ENCODE data around the gene PGAM1. TPM values are rescaled to one million over a fixed set of nuclear protein-coding genes. Genes with fewer than 3 reads are reported as not detected.

The PGAM1 gene
- total and polyA plus RNA-seq, 8 donors, result 29.2 to 180 (median 107) TPM

- 50 to 70% (median 64%) methylated on average over 7 to 8 of the region's 8 CpGs for WGBS, 5 donors
- peaks cover 0 to 10% (median 0%) of the 10 kb centered on the region in 4 donors for H3K4me1 ChIP-seq
- intact Hi-C loops (cut with DNase I; ENCODE audit: low total_unique reads), result no loop called here
- H3K9me3 ChIP-seq, result no peaks in the 10 kb centered on the region
- DNase-seq, result peak in 1 of 2 donors; percentile 70
- H3K27me3 ChIP-seq, result no peaks in the 10 kb centered on the region
- H3K27ac ChIP-seq, result no peak overlapping the region
- H3K4me3 ChIP-seq, result no peak overlapping the region
- TF ChIP-seq CTCF (IDR thresholded peaks at IDR 0.05) (no peak), POLR2AphosphoS5 (IDR thresholded peaks at IDR 0.05) (peak in 1 of 3 donors; percentile 11)
- peaks cover 27 to 99% (median 95%) of the 10 kb centered on the region in 4 donors for H3K36me3 ChIP-seq
Observed at GRCh38 chr10:97380516-97380915, 45.5 kb upstream of the PGAM1 start.

GRCh38 chr10:97381626-97382025 is 44.4 kb upstream of the PGAM1 start:
- Histone ChIP-seq H3K4me3 (no peak overlapping the region), H3K9me3 (no peaks in the 10 kb centered on the region), H3K27ac (no peak overlapping the region), H3K4me1 (peaks cover 0 to 10% (median 0%) of the 10 kb centered on the region in 4 donors), H3K27me3 (no peaks in the 10 kb centered on the region), H3K36me3 (peaks cover 25 to 99% (median 94%) of the 10 kb centered on the region in 4 donors)
- 81 to 97% (median 95%) methylated on average over 8 of the region's 8 CpGs for WGBS, 5 donors
- no peak for TF ChIP-seq POLR2AphosphoS5 (IDR thresholded peaks at IDR 0.05)
- DNase-seq, result no peak
- intact Hi-C loops (cut with DNase I; ENCODE audit: low total_unique reads), result no loop called here

- Histone ChIP-seq H3K9me3 (no peaks in the 10 kb centered on the region), H3K27me3 (no peaks in the 10 kb centered on the region), H3K4me1 (peaks cover 0 to 10% (median 0%) of the 10 kb centered on the region in 4 donors), H3K36me3 (peaks cover 23 to 99% (median 94%) of the 10 kb centered on the region in 4 donors), H3K27ac (no peak overlapping the region), H3K4me3 (no peak overlapping the region)
- intact Hi-C loops (cut with DNase I; ENCODE audit: low total_unique reads), result no loop called here
- WGBS, 5 donors, result 92 to 96% (median 95%) methylated on average over 7 of the region's 7 CpGs
- TF ChIP-seq POLR2A (IDR thresholded peaks at IDR 0.05), result no peak
- TF ChIP-seq CTCF (IDR thresholded peaks at IDR 0.05), result no peak
- no peak for DNase-seq
Observed at GRCh38 chr10:97383159-97383558, 42.8 kb upstream of the PGAM1 start.

- WGBS, 5 donors, result 87 to 100% (median 97%) methylated on average over 3 to 5 of the region's 5 CpGs
- Histone ChIP-seq H3K4me3 (no peak overlapping the region), H3K36me3 (peaks cover 22 to 99% (median 94%) of the 10 kb centered on the region in 4 donors), H3K4me1 (peaks cover 0 to 10% (median 0%) of the 10 kb centered on the region in 4 donors), H3K27me3 (no peaks in the 10 kb centered on the region), H3K27ac (no peak overlapping the region), H3K9me3 (no peaks in the 10 kb centered on the region)
- DNase-seq, result no peak
- intact Hi-C loops (cut with DNase I; ENCODE audit: low total_unique reads), result no loop called here
- TF ChIP-seq POLR2A (IDR thresholded peaks at IDR 0.05) (no peak), POLR2AphosphoS5 (IDR thresholded peaks at IDR 0.05) (no peak), EP300 (IDR thresholded peaks at IDR 0.05) (no peak), CTCF (IDR thresholded peaks at IDR 0.05) (no peak)
Observed at GRCh38 chr10:97384156-97384555, 41.8 kb upstream of the PGAM1 start.

- no peak overlapping the region for H3K27ac ChIP-seq
- H3K36me3 ChIP-seq, result peaks cover 17 to 99% (median 94%) of the 10 kb centered on the region in 4 donors
- no peak overlapping the region for H3K4me3 ChIP-seq
- no peaks in the 10 kb centered on the region for H3K27me3 ChIP-seq
- WGBS, 5 donors, result 80 to 98% (median 93%) methylated on average over 1 to 6 of the region's 6 CpGs
- intact Hi-C loops (cut with DNase I; ENCODE audit: low total_unique reads), result no loop called here
- TF ChIP-seq POLR2A (IDR thresholded peaks at IDR 0.05), result no peak
- no peak for TF ChIP-seq EP300 (IDR thresholded peaks at IDR 0.05)
- TF ChIP-seq POLR2AphosphoS5 (IDR thresholded peaks at IDR 0.05), result no peak
- TF ChIP-seq CTCF (IDR thresholded peaks at IDR 0.05), result no peak
- DNase-seq, result no peak
- H3K4me1 ChIP-seq, result peaks cover 0 to 10% (median 0%) of the 10 kb centered on the region in 4 donors
- no peaks in the 10 kb centered on the region for H3K9me3 ChIP-seq
Observed at GRCh38 chr10:97384641-97385040, 41.4 kb upstream of the PGAM1 start.

All from stomach (tissue), 9 donors.